GM21515 (cell line): ENCODE data around the gene CAV2.
A peak's percentile ranks its signal among the peaks of the same experiment; 100 is the strongest.

ENCODE experiments used
- ATAC-seq: cut with Tn5 transposase; IDR thresholded peaks from one replicate; pipeline ENCODE4 v1.9.1; 2021; ENCODE audit not compliant: unreplicated experiment

Gene CAV2

GRCh38 chr7:116545411-116545993 is 46.0 kb downstream of the CAV2 start:
- no peak for ATAC-seq

DNA sequence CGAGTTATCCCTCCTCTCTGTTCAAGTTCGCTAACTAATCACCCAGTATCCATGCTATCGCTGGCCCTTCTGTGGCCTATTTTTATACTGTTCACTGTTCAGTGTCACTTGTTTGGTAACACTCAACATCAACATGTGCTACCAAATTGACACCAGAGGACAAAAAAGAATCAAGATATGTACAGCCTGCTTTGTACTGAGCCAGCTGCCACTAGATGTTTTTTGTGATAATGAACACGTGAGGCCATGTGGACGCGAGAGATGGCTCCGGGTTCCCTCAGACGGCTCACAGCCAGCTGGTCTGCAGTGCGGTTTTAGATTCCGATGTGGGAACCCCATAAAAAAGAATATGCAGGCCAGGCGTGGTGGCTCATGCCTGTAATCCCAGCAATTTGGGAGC is 46.5 kb downstream of the CAV2 start:
- no peak for ATAC-seq

DNA sequence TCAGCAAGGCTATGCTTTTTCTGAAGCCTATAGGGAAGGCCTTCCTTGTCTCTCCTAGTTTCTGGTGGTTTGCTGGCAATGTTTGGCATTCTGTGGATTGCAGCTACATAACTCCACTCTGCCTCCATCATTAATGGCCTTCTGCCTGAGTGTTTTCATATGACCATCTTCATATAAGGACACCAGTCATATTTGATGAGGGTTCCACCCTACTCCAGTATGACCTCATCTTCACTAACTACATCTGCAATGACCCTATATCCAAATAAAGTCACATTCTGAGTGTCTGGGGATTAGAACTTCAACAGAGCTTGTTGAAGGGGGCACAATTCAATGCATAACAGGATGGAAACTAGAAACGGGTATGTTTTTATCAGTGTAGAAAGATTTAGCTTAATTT is 47.4 kb downstream of the CAV2 start:
- no peak for ATAC-seq

GRCh38 chr7:116547347-116547746 is 47.8 kb downstream of the CAV2 start:
- ATAC-seq = no peak

GRCh38 chr7:116548506-116548905 is 49.0 kb downstream of the CAV2 start:
- peak; percentile 94 for ATAC-seq

DNA sequence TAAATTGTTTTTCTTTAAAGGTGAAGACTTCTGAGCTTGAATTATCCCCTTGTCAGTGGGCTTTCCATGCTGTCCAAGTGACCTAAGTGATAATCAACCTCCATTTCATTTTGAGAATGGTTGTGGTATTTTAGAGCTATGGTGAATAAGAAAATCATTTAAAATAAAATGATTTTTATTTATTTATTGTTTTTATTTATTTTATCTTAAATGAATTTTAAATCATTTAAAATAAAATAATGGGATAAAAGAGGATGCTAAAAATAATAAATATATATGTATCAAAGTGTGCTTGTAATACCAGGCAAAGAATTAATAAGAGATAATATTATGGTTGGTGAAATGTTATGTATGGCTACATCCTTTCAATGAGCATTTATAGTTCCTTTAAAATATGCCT is 49.8 kb downstream of the CAV2 start:
- ATAC-seq = no peak

GRCh38 chr7:116551692-116552091 is 52.2 kb downstream of the CAV2 start:
- ATAC-seq = no peak

- no peak for ATAC-seq
Measured at GRCh38 chr7:116552602-116553001, 53.1 kb downstream of the CAV2 start.

DNA sequence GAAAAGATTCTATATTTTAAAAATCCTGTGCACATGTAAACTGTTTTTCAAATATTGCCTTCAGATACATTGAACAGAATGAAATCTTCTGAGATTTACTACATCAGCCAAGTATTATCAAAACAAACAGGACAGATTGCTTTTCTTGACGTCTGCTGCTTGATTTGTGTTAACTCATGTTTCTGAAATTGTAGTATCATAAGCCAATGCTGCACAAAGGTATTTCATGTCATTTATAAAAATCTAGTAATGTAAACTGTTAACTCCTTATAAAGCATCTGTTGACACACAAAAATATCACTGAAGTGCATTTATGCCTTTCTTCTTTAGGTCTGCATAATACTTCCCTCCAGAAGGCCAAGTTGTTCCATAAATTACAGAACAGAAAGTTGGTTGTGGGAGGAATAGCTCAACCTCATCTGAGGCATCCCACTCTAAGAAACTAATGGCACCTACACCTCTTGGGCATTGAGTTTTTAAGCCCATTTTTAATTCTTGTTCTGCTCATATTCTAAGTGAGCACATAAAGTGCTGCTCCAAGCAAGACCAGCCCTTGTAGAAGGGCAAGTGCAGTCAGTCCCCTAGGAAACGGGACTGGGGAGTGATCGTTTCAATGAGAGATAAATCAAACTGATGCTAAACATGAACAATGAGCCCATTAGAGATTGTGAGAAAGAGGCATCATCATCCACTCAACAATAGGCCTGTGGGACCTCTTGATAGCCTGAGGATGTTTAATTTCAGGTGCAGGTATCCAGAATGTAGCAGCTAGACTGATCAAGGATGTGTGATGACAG is 53.8 kb downstream of the CAV2 start:
- ATAC-seq = no peak

DNA sequence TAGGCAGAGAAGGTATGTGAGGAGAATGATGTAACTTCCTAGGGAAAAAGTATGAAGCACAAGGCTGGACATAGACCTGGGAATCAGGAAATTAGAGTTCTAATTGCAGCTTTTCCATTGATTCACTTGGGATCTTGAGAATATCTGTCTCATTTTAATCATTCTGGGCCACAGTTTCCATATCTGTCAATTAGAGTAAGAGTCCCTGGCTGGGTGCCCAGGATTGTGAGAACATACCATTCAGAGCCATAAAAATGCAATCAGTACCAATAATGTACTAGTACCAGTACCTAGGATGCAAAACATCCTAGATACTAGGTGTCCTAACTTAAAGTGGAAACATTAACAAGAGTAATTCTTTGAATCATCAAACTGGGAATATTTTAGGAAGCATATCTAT is 54.9 kb downstream of the CAV2 start:
- ATAC-seq = no peak

DNA sequence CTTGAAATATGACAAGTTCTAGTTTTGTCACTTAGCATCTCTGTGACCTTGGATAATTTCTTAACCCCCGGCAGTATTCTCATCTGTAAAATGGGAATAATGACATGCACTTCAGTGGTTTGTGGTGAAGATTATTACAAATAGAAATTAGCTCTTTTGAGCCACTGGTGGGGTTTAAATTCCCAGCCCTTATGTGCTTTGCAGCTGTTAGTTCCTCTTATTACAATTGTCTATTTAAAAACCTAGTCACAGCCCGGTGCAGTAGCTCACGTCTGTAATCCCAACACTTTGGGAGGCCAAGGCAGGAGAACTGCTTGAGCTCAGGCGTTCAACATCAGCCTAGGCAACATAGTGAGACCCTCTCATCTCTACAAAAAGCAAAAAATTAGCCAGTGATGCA is 55.4 kb downstream of the CAV2 start:
- ATAC-seq = no peak

DNA sequence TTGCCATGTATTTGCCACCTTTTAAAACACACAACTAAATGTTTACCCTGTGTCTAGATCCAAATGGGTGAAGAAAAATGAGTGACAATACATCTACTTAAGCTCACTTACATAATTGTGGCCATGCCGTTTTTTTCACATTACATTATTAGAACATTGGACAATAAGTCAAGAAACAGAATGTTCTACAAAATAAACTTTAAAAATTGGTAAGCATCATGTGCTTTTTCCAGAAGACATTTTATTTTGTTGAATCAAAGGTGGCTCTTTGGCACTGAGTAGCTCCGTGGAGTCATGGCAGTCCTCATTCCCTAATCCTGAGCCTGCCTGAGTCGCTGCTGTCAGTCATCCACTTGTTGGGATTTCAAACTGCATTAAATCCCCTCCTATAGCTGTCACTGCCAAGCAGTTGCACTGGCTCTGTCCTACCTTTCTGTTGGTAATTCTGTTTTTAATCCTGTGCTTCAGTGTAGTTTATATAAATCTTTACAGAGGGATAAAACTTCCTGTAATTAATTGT is 57.6 kb downstream of the CAV2 start:
- ATAC-seq = no peak

GRCh38 chr7:116557901-116558300 is 58.4 kb downstream of the CAV2 start:
- ATAC-seq = no peak
